GM12801 (cell line): ENCODE data around the gene TRAF4.

ENCODE experiments used
- TF ChIP-seq, protein P1 (sequence below): IDR thresholded peaks from one replicate; pipeline ENCODE4 v1.5.1; 2011; ENCODE audit warnings: control low read depth; ENCODE audit not compliant: insufficient read length; ENCODE audit errors: extremely low read depth

Gene TRAF4

GRCh38 chr17:28704219-28704858 is 39.5 kb upstream of the TRAF4 start:
- TF ChIP-seq, protein P1, sequence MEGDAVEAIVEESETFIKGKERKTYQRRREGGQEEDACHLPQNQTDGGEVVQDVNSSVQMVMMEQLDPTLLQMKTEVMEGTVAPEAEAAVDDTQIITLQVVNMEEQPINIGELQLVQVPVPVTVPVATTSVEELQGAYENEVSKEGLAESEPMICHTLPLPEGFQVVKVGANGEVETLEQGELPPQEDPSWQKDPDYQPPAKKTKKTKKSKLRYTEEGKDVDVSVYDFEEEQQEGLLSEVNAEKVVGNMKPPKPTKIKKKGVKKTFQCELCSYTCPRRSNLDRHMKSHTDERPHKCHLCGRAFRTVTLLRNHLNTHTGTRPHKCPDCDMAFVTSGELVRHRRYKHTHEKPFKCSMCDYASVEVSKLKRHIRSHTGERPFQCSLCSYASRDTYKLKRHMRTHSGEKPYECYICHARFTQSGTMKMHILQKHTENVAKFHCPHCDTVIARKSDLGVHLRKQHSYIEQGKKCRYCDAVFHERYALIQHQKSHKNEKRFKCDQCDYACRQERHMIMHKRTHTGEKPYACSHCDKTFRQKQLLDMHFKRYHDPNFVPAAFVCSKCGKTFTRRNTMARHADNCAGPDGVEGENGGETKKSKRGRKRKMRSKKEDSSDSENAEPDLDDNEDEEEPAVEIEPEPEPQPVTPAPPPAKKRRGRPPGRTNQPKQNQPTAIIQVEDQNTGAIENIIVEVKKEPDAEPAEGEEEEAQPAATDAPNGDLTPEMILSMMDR = no peak

GRCh38 chr17:28705074-28705659 is 38.6 kb upstream of the TRAF4 start:
- TF ChIP-seq, protein P1 = no peak

- TF ChIP-seq, protein P1 = no peak
These were observed 38.0 kb upstream of the TRAF4 start for GRCh38 chr17:28705728-28706334.

- TF ChIP-seq, protein P1 = no peak
These were observed 37.1 kb upstream of the TRAF4 start for GRCh38 chr17:28706471-28707338.

DNA sequence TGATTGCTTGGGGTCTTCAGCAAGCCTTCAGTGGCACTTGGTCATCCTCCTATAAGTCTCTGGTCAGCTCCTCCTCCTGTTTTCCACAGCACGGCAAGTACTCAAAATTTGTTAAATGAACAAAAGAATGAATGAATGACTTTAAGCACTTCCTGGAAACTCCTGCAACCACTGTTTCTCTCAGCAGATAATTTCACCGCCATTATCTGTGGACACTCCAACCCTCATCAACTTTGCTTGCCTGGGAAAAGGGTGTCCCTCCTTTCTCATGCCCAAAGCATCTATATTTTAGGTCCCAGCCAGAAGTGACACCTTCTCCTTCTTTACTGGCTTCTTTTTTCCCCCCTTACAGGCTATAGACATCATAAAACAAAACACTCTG is 36.5 kb upstream of the TRAF4 start:
- TF ChIP-seq, protein P1 = no peak

DNA sequence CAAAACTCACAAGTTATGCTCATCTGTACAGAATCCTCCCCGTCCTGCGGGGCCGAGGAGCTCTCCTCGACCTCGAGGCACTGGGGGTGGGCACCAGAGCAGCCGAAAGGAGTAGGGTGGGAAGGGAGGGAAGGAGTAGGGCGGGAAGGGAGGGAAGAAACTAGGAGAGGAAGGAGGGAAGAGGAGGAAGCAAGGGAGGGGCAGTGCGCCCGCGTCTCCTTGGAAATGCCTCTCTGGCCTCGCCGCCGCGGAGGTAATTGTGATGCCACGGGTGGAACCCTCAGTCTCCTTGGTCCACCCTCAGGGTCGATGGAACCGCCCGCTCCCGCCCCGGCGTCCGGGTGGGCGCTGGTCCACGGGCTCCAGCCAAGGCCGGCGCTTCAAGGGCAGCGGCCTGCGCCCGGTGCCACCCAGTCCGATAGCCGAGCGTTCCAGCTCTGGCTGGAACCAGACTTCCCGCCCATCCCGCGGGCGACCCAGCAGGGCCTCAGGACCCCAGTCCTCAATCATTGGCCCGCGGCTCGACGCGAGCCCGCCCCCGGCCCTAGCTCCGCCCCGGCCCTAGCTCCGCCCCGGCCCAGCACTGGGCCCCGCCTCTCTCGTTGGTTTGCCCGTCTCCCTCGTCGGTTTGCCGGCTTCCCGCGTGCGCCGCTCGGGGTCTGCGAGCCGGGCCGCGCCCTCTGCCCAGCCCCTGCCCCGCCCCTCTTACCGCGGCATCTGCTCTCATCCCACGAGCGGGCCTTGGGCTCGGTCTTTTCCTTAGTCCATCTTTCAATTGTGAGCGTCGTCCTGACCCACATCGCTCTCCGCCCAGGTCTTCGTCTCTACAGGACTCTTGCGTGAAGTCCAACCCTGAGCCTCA is 32.7 kb upstream of the TRAF4 start:
- TF ChIP-seq, protein P1 = no peak

DNA sequence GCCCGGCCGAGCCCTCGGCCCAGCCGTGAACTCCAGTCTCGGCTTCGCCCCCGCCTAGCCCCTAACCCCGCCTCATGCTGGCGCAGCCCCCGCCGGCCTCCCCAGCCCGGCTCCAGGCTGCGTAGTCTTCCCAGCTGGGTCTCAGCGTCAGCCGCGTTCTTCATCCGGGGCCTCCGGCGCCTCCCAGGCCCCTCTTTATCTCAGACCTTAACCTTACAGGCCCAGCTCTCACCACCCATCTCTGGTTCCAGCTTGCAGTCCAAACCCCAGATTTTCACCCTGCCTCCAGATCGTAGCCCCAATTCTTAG is 32.1 kb upstream of the TRAF4 start, which contains the start of gene PROCA1:
TSS of gene PROCA1 (minus strand) at position 166 of the 309 bp plus-strand sequence. CDS start 228 bp downstream, outside the sequence.
- TF ChIP-seq, protein P1 = no peak
